GM18499 (cell line): ENCODE data around the gene RASGRF2.
"Not testable (repeated sequence)": the region's sequence is repeated elsewhere in the genome, so short reads cannot be mapped to it uniquely, and the experiment has no call there.

ENCODE experiments used
- ATAC-seq: cut with Tn5 transposase; IDR thresholded peaks from one replicate; pipeline ENCODE4 v1.9.1; 2021; ENCODE audit warnings: moderate number of reproducible peaks; ENCODE audit not compliant: insufficient read depth, unreplicated experiment

The RASGRF2 gene

GRCh38 chr5:81053282-81053681 is 93.1 kb downstream of the RASGRF2 start:
- not testable (repeated sequence) for ATAC-seq

- no peak for ATAC-seq
Observed at GRCh38 chr5:81058121-81058520, 98.0 kb downstream of the RASGRF2 start.

- no peak for ATAC-seq
Observed at GRCh38 chr5:81065492-81065891, 105.3 kb downstream of the RASGRF2 start.

GRCh38 chr5:81066102-81066501 is 105.9 kb downstream of the RASGRF2 start:
- ATAC-seq, result no peak

- ATAC-seq, result no peak
Observed at GRCh38 chr5:81067406-81067805, 107.2 kb downstream of the RASGRF2 start.

GRCh38 chr5:81068063-81068462 is 107.9 kb downstream of the RASGRF2 start:
- no peak for ATAC-seq

GRCh38 chr5:81068635-81069034 is 108.5 kb downstream of the RASGRF2 start:
- no peak for ATAC-seq

GRCh38 chr5:81069990-81070389 is 109.8 kb downstream of the RASGRF2 start:
- ATAC-seq, result no peak

GRCh38 chr5:81070571-81071255 is 110.5 kb downstream of the RASGRF2 start:
- ATAC-seq, result no peak

GRCh38 chr5:81075041-81075440 is 114.9 kb downstream of the RASGRF2 start:
- no peak for ATAC-seq

GRCh38 chr5:81077105-81077504 is 116.9 kb downstream of the RASGRF2 start:
- no peak for ATAC-seq

GRCh38 chr5:81078930-81079329 is 118.8 kb downstream of the RASGRF2 start:
- ATAC-seq, result no peak

- ATAC-seq, result no peak
Observed at GRCh38 chr5:81080809-81081460, 120.8 kb downstream of the RASGRF2 start.

GRCh38 chr5:81081461-81081835 is 121.3 kb downstream of the RASGRF2 start:
- ATAC-seq, result no peak

- no peak for ATAC-seq
Observed at GRCh38 chr5:81086881-81087281, 126.7 kb downstream of the RASGRF2 start.

- ATAC-seq, result no peak
Observed at GRCh38 chr5:81091199-81091598, 131.0 kb downstream of the RASGRF2 start.

GRCh38 chr5:81093536-81094196 is 133.5 kb downstream of the RASGRF2 start:
- ATAC-seq, result no peak

GRCh38 chr5:81095835-81096234 is 135.7 kb downstream of the RASGRF2 start:
- no peak for ATAC-seq

- ATAC-seq, result no peak
Observed at GRCh38 chr5:81097713-81098112, 137.6 kb downstream of the RASGRF2 start.

GRCh38 chr5:81105261-81105877 is 145.2 kb downstream of the RASGRF2 start:
- no peak for ATAC-seq

GRCh38 chr5:81115261-81115660 is 155.1 kb downstream of the RASGRF2 start:
- ATAC-seq, result no peak
